DMS 273 (cell line): Measurements from ENCODE around the gene CFAP58.

Experiments
- DNase-seq: peaks from one replicate; lab custom pipeline; 2025; ENCODE audit not compliant: unreplicated experiment; lab: John Stamatoyannopoulos, UW

CFAP58 gene

DNA sequence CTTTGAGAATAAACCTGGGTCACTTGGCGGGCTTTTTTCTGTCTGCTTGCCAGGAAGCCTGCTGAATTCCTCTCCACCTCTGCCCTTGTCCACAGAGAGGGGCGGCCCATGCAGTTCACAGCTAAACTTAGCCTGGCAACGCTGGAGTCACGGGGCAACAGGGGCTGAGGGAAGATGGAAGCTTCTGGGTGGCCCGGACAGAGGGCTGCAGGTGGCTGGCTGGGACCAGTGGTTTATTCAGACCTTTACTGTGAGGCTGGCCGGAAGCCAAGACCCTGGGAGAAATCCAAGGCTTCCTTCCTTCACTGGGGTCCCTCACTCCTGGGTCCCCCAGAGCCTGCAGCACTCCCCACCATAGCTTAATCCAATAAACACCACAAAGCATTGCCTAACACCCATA lies 32.4 kb upstream of the CFAP58 start:
- no peak for DNase-seq

DNA sequence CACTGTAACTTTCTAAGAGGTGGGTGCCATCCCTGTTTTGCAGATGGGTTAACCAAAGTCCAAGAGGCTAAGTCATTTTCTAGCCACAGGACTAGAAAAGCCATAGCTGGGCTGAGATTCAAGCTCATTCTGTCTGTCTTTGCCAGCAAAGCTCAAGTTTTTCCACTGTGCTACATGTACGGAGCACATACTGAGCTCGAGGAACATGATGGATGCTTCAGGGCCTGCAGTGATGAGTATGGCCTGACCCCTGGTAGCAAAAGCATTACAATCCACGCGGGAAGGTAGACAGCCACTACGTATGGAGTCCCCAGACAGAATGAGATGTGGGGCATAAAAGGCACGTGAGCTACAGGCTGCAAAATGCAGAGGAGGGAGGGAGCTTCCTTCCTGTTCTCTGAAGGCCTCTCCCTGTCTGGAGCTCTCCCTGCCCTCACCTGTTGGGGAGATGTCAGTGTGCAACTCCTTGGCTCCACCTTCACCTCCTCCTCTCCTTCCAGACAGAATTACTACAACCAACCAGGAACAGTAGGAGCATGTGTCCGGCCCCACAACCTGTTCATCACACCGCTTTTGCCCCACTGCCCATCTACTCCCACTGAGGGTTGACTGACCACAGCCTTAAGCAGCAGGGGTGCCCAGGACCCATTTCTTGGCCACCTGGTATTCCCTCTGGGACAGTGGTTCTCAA lies 31.8 kb upstream of the CFAP58 start:
- no peak for DNase-seq

- peak; percentile 71 for DNase-seq
These were observed 31.2 kb upstream of the CFAP58 start for GRCh38 chr10:104322416-104322782.

GRCh38 chr10:104323085-104323484 lies 30.5 kb upstream of the CFAP58 start:
- DNase-seq, result no peak

DNA sequence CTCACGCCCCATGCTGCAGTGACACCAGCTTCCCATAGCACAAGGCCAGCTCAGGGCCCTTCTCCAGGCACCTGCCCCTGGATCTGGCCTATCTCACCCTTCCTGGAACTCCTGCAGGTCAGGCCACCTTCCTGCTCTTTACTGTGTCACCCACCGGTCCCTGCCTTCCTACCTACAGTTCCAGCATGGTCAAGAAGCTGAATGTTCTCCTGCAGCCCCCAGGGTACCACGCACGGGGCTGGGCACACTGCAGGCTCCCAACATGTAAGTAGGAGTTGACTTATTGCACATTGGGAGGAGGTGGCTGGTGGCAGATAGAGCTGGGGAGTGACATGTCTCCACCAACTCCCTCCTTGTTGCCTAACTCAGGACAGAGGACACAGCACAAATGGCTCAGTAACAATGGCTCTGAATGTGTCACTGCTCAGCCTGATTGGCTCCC lies 29.9 kb upstream of the CFAP58 start:
- DNase-seq, result no peak

DNA sequence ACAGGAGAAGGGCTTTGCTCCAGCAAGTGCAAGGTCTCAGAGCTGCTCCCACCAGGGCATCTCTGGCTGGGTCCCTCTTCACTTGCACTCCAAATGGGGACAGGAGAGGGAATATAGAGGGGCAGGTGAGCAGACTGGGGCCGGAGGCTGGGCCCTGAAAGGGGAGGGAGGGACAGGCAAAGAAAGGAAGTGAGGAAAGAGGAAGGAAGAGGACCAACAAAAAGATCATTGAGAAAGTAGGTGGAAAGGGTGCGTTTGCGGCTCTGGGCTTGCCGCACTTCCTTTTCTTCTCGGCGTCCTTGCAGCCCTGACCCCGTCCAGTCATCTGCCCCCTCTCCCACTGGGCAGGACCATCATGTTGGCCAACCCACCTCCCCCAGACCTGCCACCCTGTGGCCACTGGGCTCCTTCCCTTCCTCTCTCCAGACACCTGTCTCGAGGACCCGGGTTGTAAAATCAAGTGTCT lies 29.4 kb upstream of the CFAP58 start:
- no peak for DNase-seq

GRCh38 chr10:104324931-104325330 lies 28.7 kb upstream of the CFAP58 start:
- DNase-seq, result no peak

GRCh38 chr10:104325436-104326435 lies 27.9 kb upstream of the CFAP58 start:
- no peak for DNase-seq

GRCh38 chr10:104326991-104327610 lies 26.5 kb upstream of the CFAP58 start:
- DNase-seq, result no peak

DNA sequence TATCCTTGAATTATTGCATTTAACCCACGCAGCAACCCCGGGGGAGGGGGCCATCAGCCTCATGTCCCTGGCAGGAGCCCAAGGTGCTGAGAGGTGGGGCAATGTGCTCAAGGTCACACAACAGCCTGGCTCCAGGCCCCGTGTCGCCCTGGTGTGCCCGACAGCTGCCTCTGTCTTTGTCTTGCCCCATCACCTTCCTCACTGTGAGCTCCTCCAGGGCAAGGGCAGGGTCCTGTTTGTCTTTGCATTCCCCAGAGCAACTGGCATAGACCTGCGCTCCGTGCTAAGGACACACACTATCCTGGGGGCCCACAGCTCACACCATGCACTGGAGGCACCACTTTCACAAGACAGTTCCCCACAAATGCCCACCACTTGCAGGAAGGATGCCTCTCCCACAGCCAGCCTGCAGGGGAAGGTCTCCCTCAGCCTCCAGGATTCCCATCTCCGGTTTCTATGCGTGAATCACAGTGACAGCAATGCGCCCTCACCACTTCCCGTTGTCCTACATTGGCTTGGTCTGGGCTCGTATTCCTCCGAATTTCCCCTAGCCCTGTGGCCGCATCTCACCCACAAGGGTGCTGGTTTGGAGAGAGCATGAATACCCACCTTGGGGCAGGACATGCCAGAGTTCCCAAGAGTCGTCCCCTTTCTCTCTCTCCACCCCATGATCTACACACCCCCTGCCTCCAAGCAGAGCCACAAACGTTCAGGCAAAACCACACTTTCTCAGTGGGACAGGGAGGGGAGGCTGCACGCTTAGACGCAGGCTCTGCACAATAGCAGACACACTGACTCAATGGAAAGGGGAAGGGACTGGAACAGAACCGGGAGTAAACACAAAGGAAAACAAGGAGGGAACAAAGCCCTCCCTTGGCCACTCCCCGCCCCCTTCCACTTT lies 25.6 kb upstream of the CFAP58 start:
- no peak for DNase-seq

DNA sequence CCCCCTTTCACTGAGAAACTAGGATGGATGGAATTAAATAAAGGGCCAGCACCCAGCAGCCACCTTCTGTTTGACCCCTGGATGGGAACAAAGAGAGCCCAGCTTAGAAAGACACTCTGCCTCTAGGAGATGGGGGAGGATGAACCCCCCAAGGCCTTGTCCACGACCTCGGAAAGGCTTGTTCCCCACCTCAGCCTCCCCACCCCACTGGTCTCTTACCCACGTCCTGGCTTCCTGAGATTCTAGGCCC lies 25.1 kb upstream of the CFAP58 start:
- no peak for DNase-seq

DNA sequence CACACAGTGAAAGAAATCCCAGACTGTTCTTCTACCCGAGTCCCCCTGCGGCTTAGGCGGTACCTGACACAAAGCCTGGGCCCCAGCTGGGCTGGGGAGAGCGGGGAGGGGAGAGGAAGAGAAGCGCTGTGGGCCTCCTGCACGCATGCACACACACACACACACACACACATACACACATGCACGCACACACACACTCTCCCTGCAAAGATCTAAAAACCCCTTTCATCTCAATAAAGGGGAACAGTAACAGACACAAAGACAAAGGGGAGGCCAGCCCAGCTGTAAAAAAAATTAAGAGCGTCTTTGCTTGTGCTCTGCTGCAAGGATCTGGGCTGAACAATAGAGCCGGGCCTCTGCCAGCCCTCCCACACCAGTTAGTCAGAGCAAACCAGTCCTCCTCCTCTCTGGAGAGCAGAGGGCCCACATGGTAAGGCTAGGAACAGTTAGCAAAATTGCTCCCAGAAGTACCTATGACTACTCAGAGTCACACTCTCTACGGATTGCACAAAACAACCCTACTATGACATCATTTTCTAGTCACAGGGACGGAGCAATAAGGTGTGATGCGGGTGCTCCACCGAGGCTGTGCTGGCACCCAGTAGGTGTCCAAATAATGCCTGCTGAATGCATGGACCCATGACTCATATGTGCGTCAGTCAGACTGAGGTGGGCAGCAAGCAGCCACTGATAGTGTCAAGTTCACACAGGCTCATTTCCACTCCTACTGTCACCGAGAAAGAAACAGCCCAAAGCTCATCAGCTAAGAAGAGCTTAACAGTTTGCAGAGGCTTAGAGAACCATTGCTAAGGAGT lies 24.5 kb upstream of the CFAP58 start:
- DNase-seq, result peak; percentile 26

- DNase-seq, result no peak
These were observed 23.9 kb upstream of the CFAP58 start for GRCh38 chr10:104329735-104330134.

- no peak for DNase-seq
These were observed 23.2 kb upstream of the CFAP58 start for GRCh38 chr10:104330168-104331110.

- DNase-seq, result peak; percentile 40
These were observed 22.3 kb upstream of the CFAP58 start for GRCh38 chr10:104331208-104331838.

DNA sequence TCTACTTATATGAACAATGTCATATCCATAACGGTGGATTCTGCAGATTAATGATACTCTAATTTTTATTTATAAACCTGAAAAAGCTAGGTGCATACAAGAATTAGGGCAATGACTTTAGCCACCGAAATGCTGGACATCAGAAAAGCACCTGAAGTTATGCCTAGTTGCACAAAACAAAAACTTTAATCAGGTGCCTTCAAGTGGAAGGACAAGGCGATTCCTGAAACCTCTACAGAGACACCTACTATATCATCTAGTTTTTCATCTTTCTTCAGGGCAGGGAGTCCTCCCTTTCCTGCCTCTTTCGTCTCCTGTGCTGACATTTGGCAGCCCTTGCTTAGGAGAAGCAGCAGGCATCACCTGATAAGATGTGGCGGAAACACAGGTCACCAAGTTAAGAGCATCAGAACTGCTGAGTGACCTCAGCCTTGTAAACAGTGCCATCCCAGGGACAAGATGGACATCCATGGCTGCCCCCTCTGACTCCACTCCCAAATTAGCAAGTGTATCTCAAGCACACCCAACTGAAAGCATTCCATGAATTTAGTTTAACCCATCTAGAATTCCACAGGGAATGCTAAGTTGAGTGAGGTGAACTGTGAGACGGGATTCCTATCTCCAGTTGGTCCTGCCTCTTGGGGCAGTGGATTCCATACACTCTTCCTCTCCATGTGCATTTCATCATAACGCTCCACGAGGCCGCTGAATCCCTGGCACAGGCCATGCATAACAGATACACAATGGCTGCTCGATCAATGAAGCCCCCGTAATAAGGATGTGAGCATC lies 21.2 kb upstream of the CFAP58 start:
- DNase-seq, result no peak

GRCh38 chr10:104333032-104333727 lies 20.5 kb upstream of the CFAP58 start:
- DNase-seq, result no peak
